GM18519 (cell line): Measurements from ENCODE around the gene ZBED4.
A peak's percentile ranks its signal among the peaks of the same experiment; 100 is the strongest.

Experiments
- ATAC-seq: cut with Tn5 transposase; IDR thresholded peaks from one replicate; pipeline ENCODE4 v1.9.1; 2021; ENCODE audit warnings: mild to moderate bottlenecking, moderate library complexity; ENCODE audit not compliant: unreplicated experiment, low FRiP score

ZBED4 gene

DNA sequence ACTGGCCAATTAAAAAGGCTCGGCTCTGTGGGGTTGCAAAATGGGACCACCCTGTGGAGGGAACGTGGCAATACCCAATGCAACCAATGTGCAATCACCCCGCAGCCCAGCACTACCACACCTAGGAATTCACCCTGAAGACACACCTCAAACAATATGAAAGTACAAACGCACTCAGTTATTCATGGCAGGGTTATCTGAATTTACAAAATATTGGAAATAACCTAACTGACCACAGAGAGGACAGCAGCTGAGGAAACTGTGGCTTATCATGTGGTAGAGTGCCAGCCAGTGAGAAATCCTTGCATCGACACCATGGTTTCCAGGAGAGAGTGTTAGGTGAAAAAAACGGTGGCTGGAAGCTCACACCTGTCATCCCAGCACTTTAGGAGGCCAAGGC lies 45.9 kb downstream of the ZBED4 start:
- no peak for ATAC-seq

- ATAC-seq = no peak
These were observed 47.0 kb downstream of the ZBED4 start for GRCh38 chr22:49900441-49901230.

- no peak for ATAC-seq
These were observed 47.8 kb downstream of the ZBED4 start for GRCh38 chr22:49901457-49901856.

DNA sequence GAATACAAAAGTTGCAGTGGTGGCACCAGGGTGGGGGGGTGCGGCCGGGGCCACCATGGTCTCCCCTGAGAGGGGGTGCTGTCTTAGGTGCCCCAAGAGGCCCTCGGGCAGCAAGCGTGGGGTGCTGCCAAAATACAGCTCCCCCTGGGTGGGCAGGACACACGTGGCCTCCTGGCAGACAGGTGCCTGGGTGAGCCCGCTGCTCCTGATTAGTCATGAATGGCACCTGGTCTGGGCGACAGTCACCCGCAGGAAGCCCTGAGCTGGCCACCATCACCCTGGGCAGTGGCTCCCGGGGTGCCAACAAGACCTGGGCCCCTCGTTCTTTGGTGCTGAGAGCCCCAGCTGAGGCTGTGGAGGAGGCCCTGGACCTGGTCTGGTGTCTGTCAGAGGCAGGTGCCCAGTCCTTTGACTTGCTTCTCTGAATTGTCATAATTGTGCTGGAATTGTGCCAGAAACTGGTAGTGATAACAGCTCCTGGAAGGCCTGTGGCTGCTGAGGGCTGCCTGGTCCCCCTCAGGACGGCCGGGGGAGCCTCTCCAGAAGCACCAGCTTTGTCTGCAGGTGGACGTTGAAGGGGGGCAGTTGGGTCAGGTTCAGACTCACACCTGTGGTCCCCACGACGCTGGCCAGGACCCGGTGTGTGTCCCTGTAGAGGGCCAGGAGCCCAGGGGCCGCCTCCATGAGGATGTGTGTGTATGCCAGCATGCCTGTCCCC lies 49.8 kb downstream of the ZBED4 start:
- no peak for ATAC-seq

- ATAC-seq = no peak
These were observed 50.4 kb downstream of the ZBED4 start for GRCh38 chr22:49904040-49904369.

DNA sequence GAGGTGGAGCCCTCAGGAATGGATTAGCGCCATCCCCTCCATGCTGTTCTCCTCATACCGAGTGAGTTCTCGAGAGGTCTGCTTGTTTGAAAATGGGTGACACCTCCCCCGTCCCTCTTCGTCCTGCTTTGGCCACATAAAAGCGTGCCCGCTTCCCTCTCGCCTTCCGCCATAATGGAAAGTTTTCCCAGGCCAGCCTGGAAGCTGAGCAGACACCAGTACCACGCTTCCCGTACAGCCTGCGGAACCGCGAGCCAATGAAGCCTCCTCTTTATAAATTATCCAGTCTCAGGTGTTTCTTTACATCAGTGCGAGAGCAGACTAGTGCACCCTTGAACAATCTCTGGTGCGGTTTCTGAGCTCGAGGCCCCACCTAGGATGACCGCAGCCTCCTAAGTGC lies 51.8 kb downstream of the ZBED4 start:
- ATAC-seq = no peak

- ATAC-seq = no peak
These were observed 52.6 kb downstream of the ZBED4 start for GRCh38 chr22:49906071-49906798.

- no peak for ATAC-seq
These were observed 53.2 kb downstream of the ZBED4 start for GRCh38 chr22:49906799-49907290.

DNA sequence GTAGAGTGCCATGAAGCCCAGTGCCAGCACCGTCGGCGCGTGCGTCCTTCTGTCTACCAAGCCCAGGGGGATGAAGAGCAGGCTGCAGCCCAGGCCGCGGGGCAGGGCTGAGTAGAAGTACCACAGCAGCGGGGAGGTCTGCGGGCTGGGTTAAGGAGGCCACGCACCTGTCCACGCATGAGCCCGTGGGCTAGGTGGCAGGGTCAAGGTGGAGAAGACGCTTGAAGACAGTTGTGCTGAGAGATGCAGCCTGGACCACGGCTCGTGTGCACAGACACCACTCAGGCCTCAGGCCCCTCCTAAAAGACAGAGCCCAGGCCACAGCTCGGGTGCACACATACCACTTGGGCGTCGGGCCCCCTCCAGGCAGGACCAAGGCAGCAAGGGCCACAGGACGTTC lies 54.2 kb downstream of the ZBED4 start:
- no peak for ATAC-seq

DNA sequence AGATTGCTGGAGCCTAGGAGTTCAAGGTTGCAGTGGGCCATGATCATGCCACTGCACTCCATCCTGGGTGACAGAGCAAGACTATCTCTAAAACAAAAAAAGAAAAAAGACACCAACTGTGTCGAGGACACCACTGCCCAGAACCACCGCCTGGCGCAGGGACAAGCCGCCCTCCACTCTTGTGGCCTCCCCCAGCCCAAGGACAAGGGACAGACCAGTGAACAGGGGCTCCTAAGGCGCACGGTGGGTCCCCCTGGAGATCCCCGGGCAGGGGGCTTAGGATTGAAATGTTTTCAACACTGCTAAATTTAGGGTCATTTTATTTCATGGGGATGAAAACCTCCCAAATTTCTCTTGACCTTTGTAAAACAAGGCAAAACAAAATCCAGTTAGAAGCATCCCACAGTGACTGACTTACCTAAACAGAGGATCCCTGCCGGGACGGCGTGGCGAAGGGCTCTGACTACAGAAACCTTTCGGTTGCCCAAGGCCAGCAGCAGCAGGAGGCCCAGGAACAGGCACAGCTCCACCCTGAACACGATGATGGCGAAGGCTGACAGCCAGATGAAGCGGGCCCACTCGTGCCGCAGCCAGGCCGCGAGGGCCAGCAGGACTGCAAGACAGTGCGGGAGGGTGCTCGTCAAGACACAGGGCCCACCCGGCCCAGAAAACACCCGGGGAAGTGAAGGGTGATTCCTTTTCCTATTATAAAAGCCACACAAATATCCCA lies 56.0 kb downstream of the ZBED4 start:
- ATAC-seq = no peak

DNA sequence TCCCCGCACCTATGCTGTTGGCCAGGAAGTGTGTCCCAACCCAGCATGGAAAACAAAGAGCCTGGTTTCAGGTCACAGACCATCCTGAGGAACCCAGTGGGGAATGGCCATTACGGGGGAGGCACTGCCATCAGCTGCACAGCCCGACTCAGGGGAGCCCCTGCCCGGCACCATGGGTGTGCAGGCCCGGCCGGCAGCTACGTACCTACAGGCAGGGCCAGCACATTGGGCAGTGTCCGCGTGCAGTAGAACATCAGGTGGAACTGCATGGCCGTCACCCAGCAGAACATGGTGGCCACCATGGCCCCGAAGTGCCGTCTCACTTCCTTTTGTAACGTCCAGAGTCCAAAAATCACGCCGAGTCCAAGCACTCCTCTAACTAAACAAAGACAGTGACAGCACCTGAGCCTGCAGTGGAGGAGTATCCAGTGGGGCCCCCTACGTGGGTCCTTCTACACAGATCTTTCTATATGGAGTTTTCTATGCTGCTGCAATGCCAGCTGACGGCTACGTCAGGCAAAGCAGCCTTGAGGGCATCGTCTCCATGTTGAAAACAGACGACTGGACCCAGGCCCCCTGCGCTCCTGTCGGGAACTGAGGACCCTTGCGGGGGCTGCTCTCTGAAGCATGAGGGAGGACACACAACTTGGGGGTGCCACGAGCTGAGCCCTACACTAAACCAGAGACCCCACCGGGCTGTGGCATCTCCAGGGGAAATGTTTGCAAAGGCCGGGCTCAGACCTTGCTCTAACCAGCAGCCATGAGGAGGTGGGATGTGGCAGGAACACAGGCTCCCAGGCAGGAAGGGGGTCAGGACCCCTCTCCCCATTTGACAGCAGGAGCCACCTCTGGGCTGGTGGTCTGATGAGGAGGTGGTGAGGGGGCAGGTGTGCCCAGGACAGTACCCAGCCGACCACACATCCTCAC lies 56.8 kb downstream of the ZBED4 start:
- no peak for ATAC-seq

DNA sequence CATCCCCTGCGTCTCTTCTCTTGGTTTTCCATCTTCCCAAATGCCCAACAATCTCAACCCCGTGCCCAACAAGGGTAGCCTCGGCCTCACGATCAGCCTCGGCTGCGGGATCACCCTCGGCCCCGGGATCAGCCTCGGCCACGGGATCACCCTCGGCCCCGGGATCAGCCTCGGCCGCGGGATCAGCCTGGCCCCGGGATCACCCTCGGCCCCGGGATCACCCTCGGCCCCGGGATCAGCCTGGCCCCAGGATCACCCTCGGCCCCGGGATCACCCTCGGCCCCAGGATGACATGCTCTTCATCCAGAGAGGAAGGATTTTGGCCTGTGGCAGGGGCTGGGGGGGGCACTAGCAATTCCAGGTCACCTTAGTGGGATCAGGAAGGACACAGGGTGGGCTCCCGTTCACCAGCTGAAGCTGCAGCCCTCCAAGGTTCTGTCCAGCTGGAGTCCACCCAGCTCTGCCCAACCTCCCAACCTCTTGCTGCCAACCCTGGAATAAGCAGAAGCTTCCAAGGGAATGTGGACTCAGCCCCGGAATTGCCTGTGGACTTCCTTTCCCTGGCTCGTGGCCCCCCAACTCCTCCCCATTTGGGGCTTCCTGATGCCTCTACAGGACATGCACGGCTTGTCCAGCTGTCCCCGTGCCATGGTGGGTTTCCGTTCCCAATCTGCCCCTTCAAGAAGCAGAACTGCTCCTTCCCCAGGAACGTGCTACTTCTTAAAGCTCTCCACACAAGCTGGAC lies 58.4 kb downstream of the ZBED4 start:
- ATAC-seq = no peak

GRCh38 chr22:49913026-49913425 lies 59.4 kb downstream of the ZBED4 start:
- ATAC-seq = no peak

- no peak for ATAC-seq
These were observed 59.8 kb downstream of the ZBED4 start for GRCh38 chr22:49913446-49913845.

DNA sequence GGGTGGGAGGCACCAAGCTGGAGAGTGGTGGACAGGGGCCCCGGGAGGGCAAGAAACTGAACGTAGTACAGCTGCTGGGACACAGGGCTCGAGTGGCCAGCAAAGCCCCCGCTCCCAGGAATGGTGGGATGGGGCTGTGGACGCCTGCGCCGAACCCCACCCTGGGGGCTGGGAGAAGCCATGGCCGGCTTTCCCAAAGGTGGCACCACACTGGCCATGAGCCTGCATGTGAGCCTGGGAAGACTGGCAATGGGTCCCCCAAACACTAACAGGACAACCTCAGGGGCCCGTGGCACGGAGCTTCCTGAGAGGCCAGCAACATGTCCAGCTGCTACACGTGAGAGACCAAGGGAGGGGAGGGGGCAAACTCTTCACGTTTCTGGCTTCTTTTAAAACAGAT lies 60.6 kb downstream of the ZBED4 start:
- no peak for ATAC-seq

GRCh38 chr22:49915610-49916009 lies 62.0 kb downstream of the ZBED4 start:
- ATAC-seq = no peak

- ATAC-seq = no peak
These were observed 63.2 kb downstream of the ZBED4 start for GRCh38 chr22:49916831-49917230.

DNA sequence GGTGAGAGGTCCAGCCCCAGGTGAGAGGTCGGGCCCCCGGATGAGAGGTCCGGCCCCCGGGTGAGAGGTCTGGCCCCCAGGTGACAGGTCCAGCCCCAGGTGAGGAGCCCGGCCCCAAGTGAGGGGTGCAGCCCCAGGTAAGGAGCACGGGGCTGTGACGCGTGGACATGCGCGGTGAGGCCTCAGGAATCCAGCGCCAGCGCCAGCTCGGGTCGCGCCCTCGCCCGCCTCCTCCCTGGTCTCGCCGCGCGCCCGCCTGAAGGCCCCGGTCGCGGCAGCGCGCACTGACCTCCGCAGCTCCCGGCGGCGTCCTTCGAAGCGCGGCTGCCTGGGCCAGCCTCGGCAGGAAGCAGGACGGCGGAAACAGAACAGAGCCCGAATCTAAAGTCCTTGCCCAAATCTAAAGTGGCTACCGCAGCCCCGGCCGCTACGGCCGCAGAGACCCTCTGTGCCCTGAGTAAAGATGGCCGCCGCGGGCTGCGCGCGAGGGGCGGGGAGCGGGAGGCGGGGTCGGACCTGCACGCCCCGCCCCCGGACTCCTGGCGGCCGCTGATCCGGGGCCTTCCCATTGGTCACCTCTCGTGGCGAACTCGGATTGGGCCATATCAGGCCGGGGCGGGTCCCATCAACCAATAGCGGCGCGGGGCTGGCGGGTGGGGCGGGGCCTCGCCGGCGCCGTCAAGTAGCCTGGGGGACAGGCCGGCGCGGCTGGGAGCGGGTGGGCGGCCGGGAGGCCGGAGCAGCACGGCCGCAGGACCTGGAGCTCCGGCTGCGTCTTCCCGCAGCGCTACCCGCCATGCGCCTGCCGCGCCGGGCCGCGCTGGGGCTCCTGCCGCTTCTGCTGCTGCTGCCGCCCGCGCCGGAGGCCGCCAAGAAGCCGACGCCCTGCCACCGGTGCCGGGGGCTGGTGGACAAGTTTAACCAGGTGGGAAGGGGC lies 64.6 kb downstream of the ZBED4 start, which contains the start of the genes ALG12 and CRELD2:
TSS of gene ALG12 (minus strand) at position 465 of the 937 bp plus-strand sequence. CDS start 4,673 bp downstream, outside the sequence.
TSS of gene CRELD2 (plus strand) at position 661 of the 937 bp plus-strand sequence. CDS start at position 797, 136 bp downstream.
- peak; percentile 84 for ATAC-seq
